Neuron (in vitro differentiated cells): Measurements from ENCODE around the gene ARHGAP45.

Source experiments
- H2AFZ ChIP-seq: one replicate; pipeline ENCODE4 v1.6.1; 2013; ENCODE audit warnings: low read depth, mild to moderate bottlenecking, inconsistent platforms, low read length, moderate library complexity
- H3K27me3 ChIP-seq: one replicate; pipeline ENCODE4 v1.6.1; 2013; ENCODE audit warnings: low read length; ENCODE audit not compliant: insufficient read depth
- H3K36me3 ChIP-seq: one replicate; pipeline ENCODE4 v1.6.1; 2013; ENCODE audit warnings: low read length; ENCODE audit not compliant: insufficient read depth
- H3K4me1 ChIP-seq: one replicate; pipeline ENCODE4 v1.6.1; 2013; ENCODE audit warnings: low read length; ENCODE audit not compliant: insufficient read depth
- H3K4me3 ChIP-seq: 2 replicates; pipeline ENCODE4 v1.5.1; 2013; ENCODE audit warnings: mild to moderate bottlenecking, low read length, moderate library complexity
- H3K9me3 ChIP-seq: one replicate; pipeline ENCODE4 v1.6.1; 2013; ENCODE audit warnings: low read length

Gene ARHGAP45

GRCh38 chr19:1065606-1066109 is 1.3 kb upstream of the ARHGAP45 start:
- no peaks in the 10 kb centered on the region for H3K36me3 ChIP-seq
- H3K4me3 ChIP-seq: no peak overlapping the region
- no peak overlapping the region for H2AFZ ChIP-seq
- peaks cover 14% of the 10 kb centered on the region for H3K4me1 ChIP-seq
- peaks cover 33% of the 10 kb centered on the region for H3K27me3 ChIP-seq
- H3K9me3 ChIP-seq: no peaks in the 10 kb centered on the region

DNA sequence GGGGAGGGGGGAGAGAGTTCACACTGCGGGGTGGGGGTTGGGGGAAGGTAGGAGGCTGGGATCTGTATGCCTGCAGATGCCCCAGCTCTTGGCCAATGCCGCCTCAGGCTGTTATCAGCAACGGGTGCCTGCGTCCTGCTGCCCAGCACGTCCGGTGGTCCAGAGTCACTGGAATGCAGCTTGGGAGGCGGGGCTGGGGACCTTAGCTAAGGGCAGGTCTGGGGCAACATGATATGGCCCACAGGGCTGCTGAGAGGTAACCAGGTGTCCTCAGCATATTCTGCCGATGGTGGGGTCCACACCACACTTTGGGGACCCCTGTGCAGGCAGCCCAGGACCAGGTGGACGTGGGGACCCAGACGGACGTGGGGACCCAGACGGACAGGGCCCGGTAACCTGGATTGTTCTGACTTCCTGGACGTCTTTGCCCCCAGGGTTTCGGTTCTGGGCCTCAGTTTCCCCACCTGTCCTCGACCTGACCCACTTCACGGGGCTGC is 668 bp upstream of the ARHGAP45 start:
- no peaks in the 10 kb centered on the region for H3K9me3 ChIP-seq
- H3K36me3 ChIP-seq: no peaks in the 10 kb centered on the region
- peaks cover 14% of the 10 kb centered on the region for H3K4me1 ChIP-seq
- no peak overlapping the region for H3K4me3 ChIP-seq
- peaks cover 39% of the 10 kb centered on the region for H3K27me3 ChIP-seq
- no peak overlapping the region for H2AFZ ChIP-seq

DNA sequence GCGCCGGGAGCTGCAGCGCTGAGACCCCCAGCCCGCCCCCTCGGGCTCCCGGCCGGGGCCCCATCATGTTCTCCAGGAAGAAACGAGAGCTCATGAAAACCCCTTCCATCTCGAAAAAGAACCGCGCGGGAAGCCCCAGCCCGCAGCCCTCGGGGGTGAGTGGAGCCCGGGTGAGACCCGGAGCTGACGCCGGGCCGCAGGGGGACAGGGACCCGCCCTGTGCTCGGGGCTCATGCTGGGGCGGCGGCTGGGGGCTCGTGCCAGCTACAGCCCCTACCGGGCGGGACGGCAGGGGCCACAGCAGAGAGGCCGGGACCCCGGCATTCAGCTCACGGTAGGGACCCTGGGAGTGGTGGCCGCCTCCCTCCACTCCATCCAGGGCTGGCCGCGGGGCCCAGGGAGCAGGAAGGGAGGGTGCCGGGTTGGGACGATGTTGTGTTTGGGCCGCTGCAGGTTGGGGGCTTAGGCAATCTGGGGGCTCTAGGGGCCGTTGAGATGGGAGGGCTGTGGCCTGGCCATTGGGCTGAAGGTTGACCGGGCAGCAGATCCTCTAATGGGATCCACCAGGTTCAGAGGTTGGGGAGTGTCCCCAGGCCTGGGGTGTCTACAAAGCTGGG is 482 bp downstream of the ARHGAP45 start:
- no peaks in the 10 kb centered on the region for H3K36me3 ChIP-seq
- peaks cover 14% of the 10 kb centered on the region for H3K4me1 ChIP-seq
- no peak overlapping the region for H2AFZ ChIP-seq
- H3K27me3 ChIP-seq: peaks cover 43% of the 10 kb centered on the region
- H3K4me3 ChIP-seq: peak overlapping the region; percentile 14
- H3K9me3 ChIP-seq: no peaks in the 10 kb centered on the region

DNA sequence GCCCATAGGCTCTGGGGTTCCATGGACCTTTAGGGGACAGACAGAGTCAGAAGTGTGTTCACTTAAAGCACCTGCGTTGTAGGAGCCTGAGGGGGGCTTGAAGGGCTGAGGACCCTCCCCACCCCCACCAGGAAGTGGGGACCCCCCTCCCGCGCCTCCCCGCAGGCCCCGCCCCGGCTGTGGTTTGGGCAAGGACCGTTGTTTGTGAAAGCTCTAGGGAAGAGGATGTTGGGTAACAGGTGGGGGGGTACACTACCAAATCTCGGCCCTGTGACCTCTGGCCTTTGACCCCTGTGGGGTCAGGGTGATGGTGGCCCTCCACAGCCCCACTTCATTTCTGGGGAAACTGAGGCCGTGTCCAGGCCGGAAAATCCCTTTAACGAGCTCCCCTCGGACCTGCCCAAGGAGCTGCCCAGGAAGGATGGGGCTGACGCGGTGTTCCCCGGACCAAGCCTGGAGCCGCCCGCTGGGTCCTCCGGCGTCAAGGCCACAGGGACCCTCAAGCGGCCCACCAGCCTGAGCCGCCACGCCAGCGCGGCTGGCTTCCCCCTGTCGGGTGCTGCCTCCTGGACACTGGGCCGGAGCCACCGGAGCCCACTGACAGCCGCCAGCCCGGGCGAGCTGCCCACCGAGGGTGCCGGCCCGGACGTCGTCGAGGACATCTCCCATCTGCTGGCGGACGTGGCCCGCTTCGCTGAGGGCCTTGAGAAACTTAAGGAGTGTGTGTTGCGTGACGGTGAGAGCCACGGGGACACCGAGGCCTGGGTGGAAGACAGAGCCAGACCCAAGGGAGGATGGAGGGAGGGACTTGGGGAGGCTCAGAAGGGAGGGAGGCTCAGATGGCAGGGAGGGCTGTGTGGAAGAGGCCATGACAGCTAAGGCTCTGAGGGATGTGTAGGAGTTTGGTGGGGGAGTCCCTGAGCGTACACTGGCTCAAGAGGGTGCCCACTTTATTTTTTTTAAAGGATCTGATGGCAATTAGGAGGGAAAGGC is 1.3 kb downstream of the ARHGAP45 start:
- H3K27me3 ChIP-seq: peaks cover 45% of the 10 kb centered on the region
- H3K36me3 ChIP-seq: no peaks in the 10 kb centered on the region
- H2AFZ ChIP-seq: no peak overlapping the region
- no peak overlapping the region for H3K4me3 ChIP-seq
- H3K9me3 ChIP-seq: no peaks in the 10 kb centered on the region
- peaks cover 14% of the 10 kb centered on the region for H3K4me1 ChIP-seq

DNA sequence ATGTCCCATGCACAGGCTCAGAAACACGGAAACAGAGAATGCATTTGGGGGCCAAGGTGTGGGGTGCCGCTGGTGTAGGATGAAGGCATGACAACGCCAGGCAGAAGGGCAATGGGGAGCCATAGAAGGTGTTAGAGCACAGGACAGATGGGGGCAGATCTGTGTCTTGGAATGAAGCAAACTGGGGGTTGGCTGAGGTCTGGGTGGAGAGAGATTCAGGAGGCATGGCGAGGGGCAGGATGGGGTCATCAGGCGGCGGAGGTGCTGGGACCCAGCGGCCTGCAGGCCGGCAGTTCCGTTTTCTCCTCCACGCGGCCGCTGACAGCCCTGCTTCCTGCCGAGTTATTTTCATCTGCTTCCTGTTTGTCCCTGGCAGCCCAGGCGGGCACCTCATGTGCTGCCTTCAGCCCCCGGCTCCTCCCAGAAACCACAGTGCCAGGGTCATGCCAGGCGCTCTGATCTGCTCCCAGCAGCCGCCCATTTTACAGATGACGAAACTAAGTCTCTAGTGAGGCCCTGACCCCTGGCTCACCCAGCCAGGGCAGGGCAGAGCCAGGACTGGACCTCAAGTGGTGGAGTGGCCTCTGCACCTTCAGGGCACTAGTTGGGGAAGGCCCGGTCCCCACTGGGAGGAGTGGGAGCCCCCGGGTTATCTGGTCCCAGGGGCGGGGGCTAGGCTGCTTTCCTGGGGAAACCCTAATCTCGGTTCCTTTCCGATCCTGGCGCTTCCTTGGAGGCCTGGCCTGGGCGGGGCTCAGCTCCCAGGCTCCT is 2.2 kb downstream of the ARHGAP45 start:
- Histone ChIP-seq H3K4me1 (peaks cover 14% of the 10 kb centered on the region), H2AFZ (no peak overlapping the region), H3K4me3 (no peak overlapping the region), H3K36me3 (no peaks in the 10 kb centered on the region), H3K9me3 (no peaks in the 10 kb centered on the region), H3K27me3 (peaks cover 45% of the 10 kb centered on the region)

DNA sequence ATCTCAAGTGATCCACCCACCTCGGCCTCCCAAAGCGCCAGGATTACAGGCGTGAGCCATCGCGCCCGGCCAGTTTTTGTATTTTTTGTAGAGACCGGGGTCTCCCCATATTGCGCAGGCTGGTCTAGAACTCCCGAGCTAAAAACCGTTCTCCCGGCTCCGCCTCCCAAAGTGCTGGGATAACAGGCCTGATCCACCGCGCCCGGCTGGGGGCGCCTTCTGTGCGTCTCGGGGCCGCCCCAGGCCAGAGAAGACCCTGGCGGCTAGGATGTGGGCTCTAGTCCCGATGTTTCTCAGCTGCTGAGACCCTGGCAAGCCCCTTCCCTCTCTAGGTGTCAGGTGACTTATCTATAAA is 3.6 kb downstream of the ARHGAP45 start:
- H3K4me1 ChIP-seq: peaks cover 9% of the 10 kb centered on the region
- H2AFZ ChIP-seq: no peak overlapping the region
- H3K4me3 ChIP-seq: peak overlapping the region; percentile 27
- peaks cover 41% of the 10 kb centered on the region for H3K27me3 ChIP-seq
- H3K9me3 ChIP-seq: no peaks in the 10 kb centered on the region
- no peaks in the 10 kb centered on the region for H3K36me3 ChIP-seq

DNA sequence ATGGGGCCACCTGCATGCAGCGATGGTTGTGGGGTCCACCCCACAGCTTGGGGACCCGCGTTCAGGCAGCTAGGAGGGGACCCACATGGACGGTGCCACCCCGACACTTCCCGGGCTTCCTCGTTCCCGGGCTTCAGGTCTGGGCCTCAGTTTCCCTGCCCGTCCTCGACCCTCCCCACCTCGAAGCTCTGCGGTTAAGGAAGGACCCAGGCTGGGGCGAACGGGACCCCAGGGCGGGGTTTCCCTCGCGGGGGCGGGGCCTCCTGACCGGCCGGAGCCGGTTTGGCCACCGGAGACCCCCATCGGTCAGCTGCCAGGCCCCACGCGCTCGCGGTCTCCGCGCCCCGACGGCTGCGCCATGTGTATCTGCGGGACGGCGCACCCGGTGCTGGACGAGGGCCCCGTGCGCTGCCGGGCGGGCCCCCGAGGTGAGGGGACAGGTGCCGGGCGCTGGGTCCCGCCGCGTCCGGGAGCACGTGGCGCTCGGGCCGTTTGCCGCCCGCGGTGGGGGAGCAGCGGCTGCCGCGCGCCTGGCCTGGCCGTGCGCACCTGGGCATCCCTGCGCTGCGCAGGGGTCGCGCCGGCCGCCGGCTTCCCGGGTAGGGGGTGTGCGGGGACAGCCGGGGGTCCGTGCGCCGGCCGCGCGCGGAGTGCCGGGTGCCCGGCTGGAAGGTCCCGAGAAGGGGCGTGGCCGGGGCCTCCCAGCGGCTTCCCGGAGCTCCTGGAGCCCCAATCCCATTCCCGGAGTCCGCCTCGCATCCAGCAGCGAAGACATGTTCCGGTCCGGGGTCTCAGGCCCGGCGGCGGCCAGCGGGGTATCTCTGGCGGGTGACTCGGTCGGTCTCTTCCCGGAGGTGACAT is 4.2 kb downstream of the ARHGAP45 start:
- H3K4me3 ChIP-seq: peak overlapping the region; percentile 27

GRCh38 chr19:1072371-1073015 is 5.5 kb downstream of the ARHGAP45 start:
- no peaks in the 10 kb centered on the region for H3K9me3 ChIP-seq
- no peaks in the 10 kb centered on the region for H3K36me3 ChIP-seq
- H2AFZ ChIP-seq: no peak overlapping the region
- H3K27me3 ChIP-seq: peaks cover 26% of the 10 kb centered on the region
- H3K4me1 ChIP-seq: no peaks in the 10 kb centered on the region
- H3K4me3 ChIP-seq: no peak overlapping the region

More for the DNA sequence above, 4.2 kb downstream of the ARHGAP45 start:
- H3K9me3 ChIP-seq: no peaks in the 10 kb centered on the region
- no peaks in the 10 kb centered on the region for H3K36me3 ChIP-seq
- no peak overlapping the region for H2AFZ ChIP-seq
- peaks cover 5% of the 10 kb centered on the region for H3K4me1 ChIP-seq
- peaks cover 36% of the 10 kb centered on the region for H3K27me3 ChIP-seq

DNA sequence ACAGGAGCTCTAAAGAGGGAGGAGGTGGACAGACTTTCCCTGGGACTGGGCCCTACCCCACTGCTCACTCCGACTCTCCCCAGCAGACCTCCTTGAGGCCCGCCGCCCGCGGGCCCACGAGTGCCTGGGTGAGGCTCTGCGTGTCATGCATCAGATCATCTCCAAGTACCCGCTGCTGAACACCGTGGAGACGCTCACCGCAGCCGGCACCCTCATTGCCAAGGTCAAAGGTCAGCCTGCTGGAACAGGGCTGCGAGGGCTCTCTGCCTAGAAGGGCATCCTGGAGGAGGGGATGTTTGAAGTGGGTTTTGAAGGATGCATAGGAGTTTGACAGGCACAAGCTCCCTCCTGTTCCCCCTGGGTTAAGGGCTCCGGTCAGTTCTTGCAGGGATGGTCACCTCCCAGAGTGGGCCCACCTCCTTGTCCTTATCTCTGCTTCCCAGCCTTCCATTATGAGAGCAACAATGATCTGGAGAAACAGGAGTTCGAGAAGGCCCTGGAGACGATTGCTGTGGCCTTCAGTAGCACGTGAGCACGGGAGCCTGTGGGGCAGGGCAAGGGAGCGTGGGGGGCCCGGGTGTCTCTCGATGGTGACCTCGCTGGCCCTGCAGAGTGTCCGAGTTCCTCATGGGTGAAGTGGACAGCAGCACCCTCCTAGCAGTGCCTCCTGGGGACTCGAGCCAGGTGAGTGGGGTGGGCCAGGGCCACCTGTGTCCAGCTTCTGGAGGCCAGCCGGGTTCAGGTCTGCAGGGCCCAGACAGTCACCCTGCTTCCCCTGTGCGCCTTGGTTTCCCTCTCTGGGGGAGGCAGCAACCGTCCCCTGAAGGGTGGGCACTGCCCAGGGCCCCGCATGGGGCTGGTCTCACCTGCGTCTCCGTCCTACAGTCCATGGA is 6.3 kb downstream of the ARHGAP45 start:
- Histone ChIP-seq H3K4me1 (no peaks in the 10 kb centered on the region), H3K9me3 (no peaks in the 10 kb centered on the region), H2AFZ (no peak overlapping the region), H3K27me3 (peaks cover 23% of the 10 kb centered on the region), H3K36me3 (no peaks in the 10 kb centered on the region), H3K4me3 (no peak overlapping the region)

DNA sequence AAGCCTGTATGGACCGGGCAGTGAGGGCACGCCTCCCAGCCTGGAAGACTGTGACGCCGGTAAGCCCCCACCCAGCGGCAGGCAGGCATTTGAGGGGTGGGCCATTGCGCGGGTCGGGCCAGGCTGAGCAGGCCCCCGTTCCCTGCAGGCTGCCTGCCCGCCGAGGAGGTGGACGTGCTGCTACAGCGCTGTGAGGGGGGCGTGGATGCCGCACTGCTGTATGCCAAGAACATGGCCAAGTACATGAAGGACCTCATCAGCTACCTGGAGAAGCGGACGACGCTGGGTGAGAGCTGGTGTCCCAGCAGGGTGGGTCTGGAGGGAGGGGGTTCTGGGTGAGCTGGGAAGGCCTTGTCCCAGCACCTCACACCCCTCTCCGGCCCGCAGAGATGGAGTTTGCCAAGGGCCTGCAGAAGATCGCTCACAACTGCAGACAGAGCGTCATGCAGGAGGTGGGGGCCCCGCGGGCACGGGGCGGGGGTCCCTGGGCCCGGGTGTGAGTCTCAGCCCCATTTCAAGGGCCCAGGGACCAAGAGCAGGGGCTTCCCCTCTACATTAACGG is 7.1 kb downstream of the ARHGAP45 start:
- Histone ChIP-seq H3K4me3 (no peak overlapping the region), H3K4me1 (no peaks in the 10 kb centered on the region), H2AFZ (no peak overlapping the region), H3K27me3 (peaks cover 17% of the 10 kb centered on the region), H3K9me3 (no peaks in the 10 kb centered on the region), H3K36me3 (no peaks in the 10 kb centered on the region)
